Keratinocyte (primary cell): ENCODE data around the gene FRAS1. TPM values are rescaled to one million over a fixed set of nuclear protein-coding genes. Genes with fewer than 3 reads are reported as not detected.

Experiments
- DNase-seq: peaks from one replicate; pipeline ENCODE4 v3.0.0-alpha.2; 2011; ENCODE audit warnings: low read depth, missing footprints, low spot score
- FAIRE-seq: peaks from 2 replicates; lab custom pipeline; 2011; peaks lifted over from hg19 to GRCh38; lab: Jason Lieb, UNC
- H2AFZ ChIP-seq: 2 replicates; pipeline ENCODE4 v1.6.0; 2012; ENCODE audit warnings: low read length, control low read depth, inconsistent platforms; ENCODE audit not compliant: control insufficient read depth
- H3K27ac ChIP-seq: 2 replicates; pipeline ENCODE4 v1.5.1; 2011; ENCODE audit warnings: low read length; ENCODE audit not compliant: control insufficient read depth, insufficient read depth
- H3K27me3 ChIP-seq: 3 replicates; pipeline ENCODE4 v1.6.0; 2011; ENCODE audit warnings: low read length; ENCODE audit not compliant: control insufficient read depth, insufficient read depth; ENCODE audit errors: extremely low read depth
- H3K36me3 ChIP-seq, 2 experiments: 2 replicates in 1 of 2; 3 replicates in 1 of 2; pipeline ENCODE4 v1.5.1; 2011; ENCODE audit warnings: low read length in 2 of 2, mild to moderate bottlenecking in 1 of 2; ENCODE audit not compliant: control insufficient read depth in 2 of 2, insufficient read depth in 2 of 2; ENCODE audit errors: extremely low read depth in 1 of 2
- H3K4me1 ChIP-seq: 3 replicates; pipeline ENCODE4 v1.5.1; 2011; ENCODE audit warnings: low read length; ENCODE audit not compliant: control insufficient read depth, insufficient read depth; ENCODE audit errors: extremely low read depth
- H3K4me2 ChIP-seq: 3 replicates; pipeline ENCODE4 v1.6.0; 2011; ENCODE audit warnings: low read depth, low read length; ENCODE audit not compliant: control insufficient read depth, insufficient read depth; ENCODE audit errors: extremely low read depth
- H3K4me3 ChIP-seq, 3 experiments: fragments of 200-600 bp in 1 of 3; sonication (generic) in 1 of 3; 2 replicates in 2 of 3; 3 replicates in 1 of 3; pipeline ENCODE4 v1.5.1; 2011 to 2016; ENCODE audit warnings: low read length in 3 of 3, mild to moderate bottlenecking in 3 of 3, control low read depth in 2 of 3, inconsistent platforms in 1 of 3, low read depth in 1 of 3, mixed read lengths in 1 of 3, mixed run types in 1 of 3, moderate library complexity in 1 of 3; ENCODE audit not compliant: control insufficient read depth in 2 of 3, insufficient read depth in 2 of 3; ENCODE audit errors: extremely low read depth in 1 of 3
- H3K79me2 ChIP-seq: 2 replicates; pipeline ENCODE4 v1.6.0; 2012; ENCODE audit warnings: low read length; ENCODE audit not compliant: control insufficient read depth, insufficient read depth
- H3K9ac ChIP-seq: 3 replicates; pipeline ENCODE4 v1.6.0; 2011; ENCODE audit warnings: low read length; ENCODE audit not compliant: control insufficient read depth, insufficient read depth; ENCODE audit errors: extremely low read depth
- H3K9me1 ChIP-seq: 3 replicates; pipeline ENCODE4 v1.6.0; 2011; ENCODE audit warnings: low read length; ENCODE audit not compliant: control insufficient read depth, insufficient read depth; ENCODE audit errors: extremely low read depth
- H3K9me3 ChIP-seq: 2 replicates; pipeline ENCODE4 v1.5.1; 2012; ENCODE audit warnings: low read depth, low read length; ENCODE audit not compliant: control insufficient read depth
- H4K20me1 ChIP-seq: 3 replicates; pipeline ENCODE4 v1.6.0; 2011; ENCODE audit warnings: low read length; ENCODE audit not compliant: control insufficient read depth, insufficient read depth; ENCODE audit errors: extremely low read depth
- CTCF ChIP-seq, 3 experiments: IDR thresholded peaks in 1 of 3; conservative IDR thresholded peaks in 1 of 3; optimal IDR thresholded peaks in 1 of 3; 2 replicates in 2 of 3; 3 replicates in 1 of 3; pipeline versions ENCODE3 to v1.5.1; 2011; ENCODE audit warnings: low read length in 3 of 3, mild to moderate bottlenecking in 3 of 3, moderate library complexity in 2 of 3, control low read depth in 1 of 3, inconsistent platforms in 1 of 3; ENCODE audit not compliant: insufficient read depth in 2 of 3; ENCODE audit errors: extremely low read depth in 1 of 3
- EZH2 ChIP-seq: IDR thresholded peaks from one replicate; pipeline ENCODE4 v1.6.1; 2012; ENCODE audit warnings: inconsistent platforms, mild to moderate bottlenecking, low read length, moderate library complexity
- dilution Hi-C: fragments of 300-500 bp; cut with MboI; formaldehyde crosslinking; loops from one replicate; pipeline ENCODE4 v1.7.0; 2020; ENCODE audit warnings: low sequenced_read_pairs; ENCODE audit not compliant: extremely low pct_ligation_motif_present
- polyA plus RNA-seq, 5 experiments: library from polyadenylated mRNA; depleted of rRNA in 3 of 5; stranded (reverse) in 3 of 5; stranded (forward) in 1 of 5; unstranded in 1 of 5; fragments of >200 nt; gene quantifications; 1 replicate in 1 of 5; 2 replicates in 3 of 5; 3 replicates in 1 of 5; pipeline versions ENCODE4 v1.2.1 to v1.2.3, GENCODE V29; 2011 to 2012; ENCODE audit warnings: missing spikeins in 2 of 5, low read depth in 1 of 5, low replicate concordance in 1 of 5

The FRAS1 gene
- polyA plus RNA-seq, 1 donor (not counting 4 experiments of a cell fraction or from before 2014, with no cell fraction given): 3.5 TPM

DNA sequence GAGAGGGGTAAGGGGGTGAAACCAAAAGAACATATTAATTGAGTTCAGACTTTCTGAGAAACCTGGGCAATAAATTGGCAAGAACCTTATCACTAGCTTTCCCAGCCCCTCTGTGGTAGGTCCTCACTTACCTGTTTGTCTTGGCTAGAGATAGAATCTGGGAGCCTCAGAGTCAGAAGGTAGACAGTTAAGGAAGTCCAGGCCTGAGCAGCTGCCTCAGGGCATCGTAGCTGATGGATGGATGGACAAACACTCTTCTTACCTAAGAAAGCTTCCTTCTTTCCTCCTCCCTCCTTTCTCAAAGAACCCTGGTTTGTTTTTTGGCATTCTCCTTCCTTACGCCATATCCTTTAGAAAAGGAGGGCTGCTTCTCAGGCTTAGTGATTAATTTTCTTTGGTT is 24.4 kb downstream of the FRAS1 start:
- H3K27me3 ChIP-seq: no peaks in the 10 kb centered on the region
- H3K4me1 ChIP-seq: peaks cover 3% of the 10 kb centered on the region
- H3K4me2 ChIP-seq: no peak overlapping the region
- H3K9me3 ChIP-seq: no peaks in the 10 kb centered on the region
- no peaks in the 10 kb centered on the region for H3K9me1 ChIP-seq
- dilution Hi-C loops: no loop called here
- H3K27ac ChIP-seq: no peak overlapping the region
- DNase-seq: no peak
- no peak overlapping the region for H3K4me3 ChIP-seq
- no peak overlapping the region for H3K9ac ChIP-seq
- H3K36me3 ChIP-seq: no peaks in the 10 kb centered on the region
- no peak overlapping the region for H2AFZ ChIP-seq
- no peaks in the 10 kb centered on the region for H3K79me2 ChIP-seq
- FAIRE-seq: no peak
- H4K20me1 ChIP-seq: no peaks in the 10 kb centered on the region
- no peak for TF ChIP-seq EZH2
- TF ChIP-seq CTCF (optimal IDR thresholded peaks at IDR 0.05 in 1 of 3, IDR thresholded peaks at IDR 0.05 in 1 of 3, conservative IDR thresholded peaks at IDR 0.05 in 1 of 3; ENCODE audit: extremely low read depth in 1 of 3, insufficient read depth in 2 of 3, low read length in 3 of 3): no peak

GRCh38 chr4:78083035-78083434 is 25.9 kb downstream of the FRAS1 start:
- no peaks in the 10 kb centered on the region for H3K9me1 ChIP-seq
- no peaks in the 10 kb centered on the region for H3K9me3 ChIP-seq
- no peak for FAIRE-seq
- H2AFZ ChIP-seq: no peak overlapping the region
- no peaks in the 10 kb centered on the region for H3K27me3 ChIP-seq
- no peak for DNase-seq
- no peaks in the 10 kb centered on the region for H3K36me3 ChIP-seq
- no peaks in the 10 kb centered on the region for H4K20me1 ChIP-seq
- peaks cover 2% of the 10 kb centered on the region for H3K4me1 ChIP-seq
- H3K4me2 ChIP-seq: no peak overlapping the region
- H3K79me2 ChIP-seq: no peaks in the 10 kb centered on the region
- no peak overlapping the region for H3K27ac ChIP-seq
- dilution Hi-C loops: no loop called here
- no peak for TF ChIP-seq CTCF (optimal IDR thresholded peaks at IDR 0.05 in 1 of 3, IDR thresholded peaks at IDR 0.05 in 1 of 3, conservative IDR thresholded peaks at IDR 0.05 in 1 of 3; ENCODE audit: extremely low read depth in 1 of 3, insufficient read depth in 2 of 3, low read length in 3 of 3)
- TF ChIP-seq EZH2: no peak
- H3K9ac ChIP-seq: no peak overlapping the region
- no peak overlapping the region for H3K4me3 ChIP-seq
